HG03135 (cell line): ENCODE measurements around the gene KANK3.
"Not testable (repeated sequence)": the region's sequence is repeated elsewhere in the genome, so short reads cannot be mapped to it uniquely, and the experiment has no call there.

Source experiments
- ATAC-seq: cut with Tn5 transposase; IDR thresholded peaks from one replicate; pipeline ENCODE4 v1.9.1; 2021; ENCODE audit warnings: mild to moderate bottlenecking, moderate library complexity; ENCODE audit not compliant: unreplicated experiment

Gene KANK3

DNA sequence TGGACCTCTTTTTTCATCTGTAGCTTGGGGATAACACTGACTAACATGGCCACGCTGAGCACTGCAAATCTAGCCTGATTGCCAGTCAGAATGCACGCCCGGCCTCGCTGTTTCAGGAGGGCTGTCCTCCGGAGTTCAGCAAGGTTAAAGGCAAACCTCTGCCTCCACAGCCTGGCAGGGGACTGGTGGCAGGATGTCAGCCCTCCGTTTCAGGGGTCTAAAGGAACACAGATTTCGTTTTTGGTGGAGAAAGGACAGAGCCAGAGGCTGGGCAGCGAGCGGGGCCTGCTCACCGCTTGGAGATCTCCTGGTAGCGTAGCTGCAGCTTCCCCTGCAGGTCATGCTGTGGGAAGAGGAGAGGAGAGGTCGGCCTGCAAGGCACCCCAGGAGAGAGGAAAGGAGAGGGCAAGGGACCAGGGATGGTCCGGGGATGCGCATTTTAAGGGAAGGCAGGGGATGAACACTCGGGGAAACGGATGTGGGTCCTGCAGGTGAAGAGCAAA is 22.4 kb downstream of the KANK3 start:
- peak; percentile 12 for ATAC-seq

DNA sequence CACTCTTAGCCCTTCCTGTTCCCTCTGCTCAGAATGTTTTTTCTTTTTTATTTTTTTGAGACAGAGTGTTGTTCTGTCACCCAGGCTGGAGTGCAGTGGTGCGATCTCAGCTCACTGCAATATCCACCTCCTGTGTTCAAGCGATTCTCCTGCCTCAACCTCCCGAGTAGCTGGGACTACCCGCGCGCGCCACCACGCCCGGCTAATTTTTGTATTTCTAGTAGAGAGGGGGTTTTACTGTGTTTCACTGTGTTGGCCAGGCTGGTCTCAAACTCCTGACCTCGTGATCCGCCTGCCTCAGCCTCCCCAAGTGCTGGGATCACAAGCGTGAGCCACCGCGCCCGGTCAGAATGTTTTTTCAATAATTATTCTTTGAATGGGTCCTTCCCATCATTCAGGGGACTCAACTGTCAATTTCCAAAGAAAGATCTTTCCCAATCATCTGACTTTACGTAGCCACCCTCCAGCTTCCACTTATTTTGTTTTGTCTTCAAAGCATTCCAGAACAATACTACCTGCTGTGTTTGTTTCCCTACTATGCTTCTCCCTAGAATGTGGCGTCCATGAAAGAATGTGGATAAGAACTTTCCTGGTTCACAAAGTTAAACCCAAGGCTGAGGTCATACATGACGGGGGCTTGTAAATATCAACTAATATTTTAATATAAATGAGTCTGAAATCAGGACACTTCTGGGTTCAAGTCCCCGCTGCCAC is 23.1 kb downstream of the KANK3 start:
- no peak for ATAC-seq

DNA sequence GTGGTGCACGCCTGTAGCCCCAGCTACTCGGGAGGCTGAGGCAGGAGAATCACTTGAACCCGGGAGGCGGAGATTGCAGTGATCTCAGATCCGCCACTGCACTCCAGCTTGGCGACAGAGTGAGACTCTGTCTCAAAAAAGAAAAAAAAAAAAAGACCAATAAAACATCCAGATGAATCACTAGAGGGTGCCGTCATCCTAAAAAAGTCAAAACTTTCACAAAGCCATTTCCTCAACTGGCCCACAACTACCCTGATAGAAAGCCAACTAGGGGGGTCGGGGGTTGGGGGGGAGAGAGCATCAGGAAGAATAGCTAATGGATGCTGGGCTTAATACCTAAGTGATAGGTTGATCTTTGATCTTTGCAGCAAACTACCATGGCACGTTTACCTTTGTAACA is 24.2 kb downstream of the KANK3 start:
- ATAC-seq, result not testable (repeated sequence)

DNA sequence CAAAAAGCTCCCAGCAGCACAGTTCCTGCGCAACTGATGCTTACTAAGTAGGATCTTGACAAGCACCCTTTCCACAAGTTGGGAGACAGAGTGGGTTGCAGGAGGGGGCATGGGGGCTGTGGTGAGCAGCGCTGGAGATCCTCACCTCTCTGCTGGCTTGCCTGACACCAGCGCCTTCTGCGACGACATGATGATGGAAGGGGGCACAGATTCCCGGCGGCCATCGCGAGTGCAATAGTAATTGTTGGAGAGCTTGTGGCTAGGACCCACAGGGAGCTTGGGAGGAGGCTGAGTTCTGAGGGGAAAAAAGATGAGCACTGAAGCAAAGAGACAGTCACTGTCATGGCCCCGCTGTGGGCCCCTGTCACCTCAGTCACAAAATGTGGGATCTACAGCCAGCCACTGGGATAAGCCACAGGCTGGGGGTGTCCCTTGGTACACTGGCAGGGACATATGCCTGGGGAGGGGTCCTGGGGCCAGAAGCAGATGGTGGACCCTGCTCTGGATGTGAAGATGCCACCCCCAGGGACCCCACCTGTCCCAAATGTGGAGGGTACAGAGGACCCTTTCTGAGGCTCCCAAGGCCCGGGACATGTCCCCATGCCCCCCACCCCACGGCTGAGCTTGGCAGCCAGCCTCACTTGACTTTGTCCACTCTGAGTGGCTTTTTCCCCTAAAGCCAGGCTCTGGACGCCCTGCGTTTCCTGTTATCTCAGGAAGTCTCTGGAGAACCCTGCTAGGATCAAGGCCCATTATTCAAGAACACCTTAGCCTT is 26.5 kb downstream of the KANK3 start:
- no peak for ATAC-seq

DNA sequence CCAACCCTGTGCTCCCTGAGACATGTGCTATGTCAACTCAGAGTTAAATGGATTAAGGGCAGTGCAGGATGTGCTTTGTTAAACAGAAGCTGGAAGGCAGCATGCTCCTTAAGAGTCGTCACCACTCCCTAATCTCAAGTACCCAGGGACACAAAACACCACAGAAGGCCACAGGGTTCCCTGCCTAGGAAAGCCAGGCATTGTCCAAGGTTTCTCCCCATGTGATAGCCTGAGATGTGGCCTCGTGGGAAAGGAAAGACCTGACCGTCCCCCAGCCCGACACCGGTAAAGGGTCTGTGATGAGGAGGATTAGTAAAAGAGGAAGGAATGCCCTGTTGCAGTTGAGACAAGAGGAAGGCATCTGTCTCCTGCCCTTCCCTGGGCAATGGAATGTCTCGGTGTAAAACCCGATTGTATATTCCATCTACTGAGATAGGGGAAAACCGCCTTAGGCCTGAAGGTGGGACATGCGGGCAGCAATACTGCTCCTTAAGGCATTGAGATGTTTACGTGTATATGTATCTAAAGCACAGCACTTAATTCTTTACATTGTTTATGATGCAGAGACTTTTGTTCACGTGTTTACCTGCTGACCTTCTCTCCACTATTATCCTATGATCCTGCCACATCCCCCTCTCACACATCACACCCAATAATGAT is 28.0 kb downstream of the KANK3 start:
- not testable (repeated sequence) for ATAC-seq

DNA sequence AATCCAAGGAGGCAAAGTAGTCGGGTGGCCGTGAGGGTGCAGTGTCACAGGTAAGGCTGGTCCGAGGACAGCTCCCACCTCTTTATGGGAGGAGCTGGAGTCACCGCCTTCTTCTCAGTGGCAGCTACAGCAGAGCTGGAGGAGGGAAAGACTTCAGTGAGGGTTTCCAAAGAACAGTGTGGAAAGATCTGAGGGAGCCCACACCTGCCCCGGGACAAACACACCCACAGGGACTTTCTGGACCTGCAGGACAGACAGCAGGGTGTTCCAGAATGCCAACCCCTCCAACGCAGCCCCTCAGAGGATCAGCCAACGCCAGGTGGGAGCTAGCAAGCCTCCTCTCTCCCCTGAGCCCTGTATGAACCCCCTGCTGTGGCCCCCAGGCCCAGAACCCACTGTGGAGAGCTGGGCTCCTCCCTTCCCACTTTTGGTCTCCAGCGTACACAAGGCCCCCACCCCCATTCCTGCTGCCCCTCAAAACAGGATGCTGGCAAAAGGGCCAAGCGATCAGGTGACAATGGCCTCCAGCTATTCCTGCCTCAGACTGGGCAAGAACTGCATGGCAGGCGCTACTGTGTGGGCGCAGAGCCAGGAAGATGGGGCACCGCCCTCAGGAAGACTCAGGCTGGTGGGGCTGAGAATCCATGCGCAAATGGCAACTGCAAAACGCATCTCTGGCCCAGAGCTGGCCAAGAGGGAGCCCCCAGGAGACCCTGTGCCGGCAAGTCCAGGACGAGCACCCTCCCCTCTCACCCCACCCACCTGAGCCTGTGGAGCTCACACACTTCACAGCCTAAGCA is 31.4 kb downstream of the KANK3 start:
- no peak for ATAC-seq

DNA sequence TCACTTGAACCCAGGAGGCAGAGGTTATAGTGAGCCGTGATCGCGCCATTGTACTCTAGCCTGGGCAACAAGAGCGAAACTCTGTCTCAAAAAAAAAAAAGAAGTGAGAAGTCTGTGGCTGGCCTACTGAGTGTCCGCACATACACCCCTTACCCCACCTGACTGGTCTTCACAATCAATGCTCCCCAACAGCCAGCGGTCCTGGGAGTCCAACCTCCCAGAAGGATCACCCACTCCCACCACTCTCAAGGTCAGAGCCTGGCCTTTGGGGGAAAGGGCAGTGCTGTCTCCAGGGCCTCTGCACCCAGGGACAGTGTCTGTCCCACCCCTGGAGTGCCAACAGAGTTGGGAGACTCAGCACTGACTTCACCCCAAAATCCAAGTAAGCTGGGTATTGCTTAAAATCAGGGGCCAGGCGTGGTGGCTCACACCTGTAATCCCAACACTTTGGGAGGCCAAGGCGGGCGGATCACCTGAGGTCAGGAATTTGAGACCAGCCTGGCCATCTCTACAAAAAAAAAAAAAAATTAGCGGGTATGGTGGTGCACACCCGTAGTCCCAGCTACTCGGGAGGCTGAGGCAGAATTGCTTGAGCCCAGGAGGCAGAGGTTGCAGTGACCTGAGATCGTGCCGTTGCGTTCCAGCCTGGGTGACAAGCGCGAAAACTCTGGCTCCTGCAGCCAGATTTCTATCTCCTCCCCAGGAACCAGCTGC is 32.6 kb downstream of the KANK3 start:
- ATAC-seq, result no peak

DNA sequence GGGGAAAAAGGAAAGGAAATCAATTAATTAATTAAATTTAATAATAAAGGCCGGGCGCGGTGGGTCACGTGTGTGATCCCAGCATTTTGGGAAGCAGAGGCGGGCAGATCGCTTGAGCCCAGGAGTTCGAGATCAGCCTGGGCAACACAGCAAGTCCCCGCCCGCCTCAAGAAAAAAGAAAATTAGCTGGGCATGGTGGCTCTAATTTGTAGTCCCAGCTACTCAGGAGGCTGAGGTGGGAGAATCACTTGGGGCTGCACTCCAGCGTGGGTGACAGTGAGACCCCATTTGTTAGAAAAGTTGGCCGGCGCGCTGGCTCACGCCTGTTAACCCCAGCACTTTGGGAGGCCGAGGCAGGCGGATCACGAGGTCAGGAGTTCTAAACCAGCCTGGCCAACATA is 34.2 kb downstream of the KANK3 start:
- ATAC-seq, result no peak

DNA sequence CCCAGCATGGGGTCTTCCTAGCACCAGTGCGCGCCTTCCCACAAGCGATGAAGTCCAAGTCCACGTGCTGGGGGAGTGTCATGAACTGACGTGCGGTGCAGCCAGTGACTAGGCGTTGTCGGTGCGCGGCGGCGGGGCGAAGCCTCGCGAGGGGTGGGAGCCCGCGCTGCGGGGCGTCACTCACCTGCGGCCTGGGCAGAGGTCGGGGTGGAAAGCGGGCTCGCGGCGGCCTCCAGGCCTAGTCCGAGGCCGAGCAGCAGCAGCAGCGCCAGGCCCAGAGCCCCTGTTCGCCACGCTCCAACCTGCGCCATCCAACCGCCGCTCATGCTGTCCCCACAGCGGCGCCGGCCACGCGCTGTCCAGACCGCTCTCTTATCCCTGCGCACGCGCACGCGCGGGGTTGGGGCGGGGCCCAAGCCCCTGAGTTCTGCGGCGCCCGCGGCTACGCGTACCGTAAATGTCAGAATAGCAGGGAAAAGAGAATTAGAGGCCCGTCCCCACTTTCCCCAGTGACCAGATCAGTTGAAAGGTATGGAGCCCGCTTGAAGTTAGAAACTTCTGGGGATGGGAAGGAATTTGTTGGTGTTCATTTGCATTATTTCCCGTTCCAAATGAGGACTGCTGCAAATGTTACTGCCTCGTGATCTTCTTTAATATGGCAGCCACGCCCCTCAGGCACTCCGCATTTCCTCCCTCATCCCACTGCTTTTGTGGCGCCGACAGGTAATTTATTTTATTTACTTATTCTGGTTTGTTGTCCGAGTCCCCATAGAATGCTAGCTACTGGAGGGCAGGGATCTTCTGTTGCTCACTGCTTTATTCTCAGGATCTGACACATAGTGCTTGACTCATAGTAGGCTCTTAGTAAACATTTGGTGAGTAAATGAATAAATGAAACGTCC is 34.8 kb downstream of the KANK3 start, which contains the start of gene CD320:
Gene CD320, minus strand, starts transcription at position 394 of the 902 bp plus-strand sequence. Its CDS starts 68 bp downstream, at position 326.
- peak; percentile 71 for ATAC-seq

DNA sequence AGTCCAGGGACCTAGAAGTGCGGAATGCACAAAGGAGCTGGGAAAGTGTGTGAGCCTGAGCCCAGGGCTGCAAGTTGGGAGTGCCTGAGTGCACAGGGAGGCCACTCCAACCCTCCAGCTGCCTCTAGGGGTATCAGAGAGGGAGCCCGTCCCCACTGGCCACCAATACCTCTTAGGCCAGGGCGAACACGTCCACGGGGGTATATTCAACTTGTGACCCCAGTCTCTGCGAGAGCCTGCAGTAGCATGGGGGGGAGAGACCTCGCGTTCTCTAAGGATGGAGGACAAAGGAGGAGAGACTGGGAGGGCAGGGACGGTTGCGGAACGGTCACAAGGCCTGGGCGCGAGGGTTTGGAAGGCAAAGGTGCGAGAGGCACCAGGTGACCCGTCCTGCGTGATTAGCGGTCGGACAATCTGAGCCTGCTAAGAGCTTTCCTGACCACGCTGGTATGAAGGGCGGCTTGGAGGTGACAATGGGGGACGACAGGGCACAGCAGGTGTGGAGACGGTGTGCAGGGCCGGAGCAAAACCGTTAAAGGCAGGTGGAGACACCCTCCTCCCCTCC is 35.6 kb downstream of the KANK3 start:
- ATAC-seq, result no peak

DNA sequence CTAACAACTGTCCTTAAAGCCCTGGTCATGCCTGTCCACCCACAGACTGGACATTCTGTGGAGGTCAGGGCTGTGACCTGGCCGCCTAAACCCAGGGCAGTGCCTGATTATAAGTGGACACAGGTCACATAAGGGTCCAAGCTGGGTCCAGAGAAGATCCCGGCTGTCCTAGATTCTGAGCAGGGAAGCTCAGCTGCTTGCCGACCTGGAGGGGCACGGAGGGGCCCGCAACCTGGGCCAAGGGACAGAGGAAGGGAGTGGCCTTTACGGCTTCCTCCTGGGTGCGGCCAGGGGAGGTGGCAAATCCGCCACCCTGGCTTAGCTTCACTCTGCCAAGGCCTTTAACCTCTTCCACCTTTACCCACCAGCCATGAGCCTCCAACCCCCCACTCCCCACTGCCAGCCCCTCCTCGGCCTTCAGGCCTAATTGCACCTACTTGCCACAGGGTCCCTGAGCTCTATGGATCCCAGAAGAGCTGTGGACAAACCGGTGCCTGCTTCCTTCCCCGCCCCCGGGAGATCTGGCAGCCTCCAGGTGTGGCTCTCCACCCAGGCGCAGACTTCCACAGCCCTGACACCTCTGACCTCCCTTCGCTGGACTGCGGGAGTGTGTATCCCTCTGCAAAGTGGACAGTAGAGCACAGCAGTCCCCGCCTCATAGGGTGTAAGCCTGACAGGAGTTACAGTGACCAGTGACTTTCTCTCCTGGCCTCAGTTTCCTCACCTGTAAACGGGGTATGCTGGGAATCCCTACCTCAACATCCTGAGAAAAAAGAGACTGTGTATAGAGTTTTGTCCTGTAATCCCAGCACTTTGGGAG is 36.6 kb downstream of the KANK3 start:
- ATAC-seq, result no peak

DNA sequence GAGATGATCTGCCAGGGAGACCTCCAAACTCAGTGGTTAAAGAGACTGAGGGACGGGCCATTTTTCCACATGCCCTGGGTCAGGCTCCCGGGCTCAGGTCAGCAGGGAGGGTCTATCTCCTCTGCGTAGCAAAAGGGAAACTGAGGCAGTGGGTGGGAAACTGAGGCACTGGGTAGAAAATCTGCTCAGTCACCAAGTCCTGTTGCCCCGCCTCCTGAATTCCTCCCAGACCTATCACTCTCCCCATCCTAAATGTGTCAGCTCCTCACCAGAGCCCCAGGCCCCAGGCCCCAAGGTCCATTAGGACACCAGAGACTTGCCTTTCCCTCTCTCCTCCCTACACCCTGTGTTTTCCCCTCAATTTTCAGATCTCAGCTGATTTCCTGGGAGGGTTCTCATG is 37.3 kb downstream of the KANK3 start:
- ATAC-seq, result no peak

DNA sequence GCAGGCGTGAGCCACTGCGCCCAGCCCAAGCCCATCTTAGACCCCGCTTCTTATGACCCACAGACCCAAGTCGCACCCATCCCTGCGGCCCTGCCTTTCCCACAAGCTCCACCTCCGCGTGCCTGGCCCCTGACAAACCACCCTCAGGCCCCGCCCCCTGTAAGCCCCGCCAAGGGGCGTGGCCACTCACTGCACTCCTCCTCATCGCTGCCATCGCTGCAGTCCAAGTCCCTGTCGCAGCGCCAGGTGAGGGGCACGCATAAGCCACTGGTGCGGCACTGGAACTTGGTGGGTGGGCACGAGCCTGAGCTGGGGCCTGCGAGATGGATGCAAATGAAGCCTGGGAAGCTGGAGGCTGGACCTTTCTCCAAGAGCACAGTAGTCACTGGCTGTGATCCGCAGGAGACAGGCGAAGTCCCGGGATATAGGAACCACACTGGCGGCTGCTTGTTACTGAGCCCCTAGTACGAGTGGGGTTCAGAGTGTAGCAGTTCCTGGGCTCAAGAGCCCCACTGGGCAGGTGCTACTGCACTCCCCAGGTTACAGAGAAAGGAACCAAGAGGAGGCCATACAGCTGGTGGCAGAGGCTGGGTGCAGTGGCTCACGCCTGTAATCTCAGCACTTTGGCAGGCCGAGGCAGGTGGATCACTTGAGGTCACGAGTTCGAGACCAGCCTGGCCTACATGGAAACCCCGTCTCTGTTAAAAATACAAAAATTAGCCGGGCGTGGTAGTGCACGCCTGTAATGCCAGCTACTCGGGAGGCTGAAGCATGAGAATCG is 38.0 kb downstream of the KANK3 start:
- no peak for ATAC-seq

DNA sequence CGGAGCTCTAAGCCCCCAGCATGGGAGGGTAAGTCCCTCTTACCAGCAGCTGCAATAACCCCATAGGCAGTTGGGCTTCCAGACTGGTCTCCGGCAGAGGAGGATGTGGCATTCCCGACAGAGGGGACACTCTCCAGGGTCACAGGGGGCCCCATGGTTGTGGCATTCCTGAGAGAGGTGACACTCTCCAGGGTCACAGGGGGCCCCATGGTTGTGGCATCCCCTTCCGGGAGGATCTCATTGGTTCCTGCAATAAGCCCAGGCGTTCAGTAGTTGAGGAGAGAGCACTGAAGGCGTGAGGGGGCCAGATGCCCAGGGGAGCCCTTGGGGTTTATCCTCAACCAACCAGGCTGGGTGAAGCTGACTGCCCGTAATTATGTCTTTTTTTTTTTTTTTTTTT is 40.3 kb downstream of the KANK3 start:
- ATAC-seq, result no peak

DNA sequence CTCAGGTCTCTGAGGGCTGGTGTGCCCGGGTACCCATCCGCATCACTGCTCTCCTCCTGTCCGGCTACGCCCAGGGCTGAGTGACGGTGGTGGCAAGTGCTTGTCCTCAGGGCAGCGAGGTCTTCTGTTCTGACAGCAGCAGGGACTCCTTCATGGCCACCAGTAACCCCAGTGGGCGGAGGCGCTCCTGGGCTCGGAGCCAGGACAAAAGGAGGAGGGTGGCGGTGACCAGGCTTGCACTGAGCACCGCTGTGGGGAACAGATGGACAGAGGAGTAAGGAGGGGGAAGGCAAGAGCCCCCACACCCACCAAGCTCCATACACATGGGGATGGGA is 40.7 kb downstream of the KANK3 start:
- ATAC-seq, result no peak

DNA sequence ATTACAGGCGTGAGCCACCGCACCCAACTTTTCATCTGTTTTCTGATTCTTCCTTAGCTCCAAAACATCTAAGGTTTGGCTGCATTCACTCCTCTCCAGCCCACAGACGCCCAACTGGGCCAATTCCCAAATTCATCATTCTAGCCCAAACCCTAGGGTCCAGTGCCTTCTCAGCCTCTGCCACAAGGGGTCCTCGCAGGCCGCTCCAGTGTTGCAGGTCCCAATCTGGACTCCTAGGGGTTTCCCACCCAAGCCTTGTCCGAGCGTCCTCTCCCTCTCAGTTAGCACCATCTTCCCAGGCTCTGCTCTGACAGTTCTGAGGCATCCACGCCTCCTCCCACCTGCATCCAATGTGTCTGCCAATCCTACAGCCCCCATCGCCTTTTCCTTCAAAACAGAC is 51.7 kb downstream of the KANK3 start:
- not testable (repeated sequence) for ATAC-seq

DNA sequence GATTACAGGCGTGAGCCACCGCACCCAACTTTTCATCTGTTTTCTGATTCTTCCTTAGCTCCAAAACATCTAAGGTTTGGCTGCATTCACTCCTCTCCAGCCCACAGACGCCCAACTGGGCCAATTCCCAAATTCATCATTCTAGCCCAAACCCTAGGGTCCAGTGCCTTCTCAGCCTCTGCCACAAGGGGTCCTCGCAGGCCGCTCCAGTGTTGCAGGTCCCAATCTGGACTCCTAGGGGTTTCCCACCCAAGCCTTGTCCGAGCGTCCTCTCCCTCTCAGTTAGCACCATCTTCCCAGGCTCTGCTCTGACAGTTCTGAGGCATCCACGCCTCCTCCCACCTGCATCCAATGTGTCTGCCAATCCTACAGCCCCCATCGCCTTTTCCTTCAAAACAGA is 66.6 kb downstream of the KANK3 start:
- not testable (repeated sequence) for ATAC-seq
